GM12873 (cell line): Measurements from ENCODE around the gene MUC5B.

Experiments used
- CTCF ChIP-seq: IDR thresholded peaks from 2 replicates; pipeline ENCODE4 v1.5.1; 2012; ENCODE audit warnings: low read depth, mild to moderate bottlenecking, moderate library complexity, low read length, control low read depth; ENCODE audit not compliant: insufficient read depth; ENCODE audit errors: missing control alignments

MUC5B gene

GRCh38 chr11:1292018-1292643 is 69.3 kb downstream of the MUC5B start:
- TF ChIP-seq CTCF: no peak

GRCh38 chr11:1292644-1293618 is 70.1 kb downstream of the MUC5B start:
- TF ChIP-seq CTCF: no peak

GRCh38 chr11:1293619-1294015 is 70.8 kb downstream of the MUC5B start:
- peak; percentile 37 for TF ChIP-seq CTCF

GRCh38 chr11:1295086-1295485 is 72.2 kb downstream of the MUC5B start:
- no peak for TF ChIP-seq CTCF

GRCh38 chr11:1295591-1295990 is 72.7 kb downstream of the MUC5B start:
- TF ChIP-seq CTCF: no peak

- TF ChIP-seq CTCF: no peak
These were observed 73.4 kb downstream of the MUC5B start for GRCh38 chr11:1296287-1296686.

GRCh38 chr11:1297011-1297575 is 74.2 kb downstream of the MUC5B start:
- no peak for TF ChIP-seq CTCF
